NCI-H146 treated with DMSO at 0.1 percent for 48 hours (cell line): Measurements from ENCODE around the gene GPR153.
"Not testable (repeated sequence)": the region's sequence is repeated elsewhere in the genome, so short reads cannot be mapped to it uniquely, and the experiment has no call there.

Source experiments
- DNase-seq: peaks from one replicate; lab custom pipeline; 2025; ENCODE audit not compliant: unreplicated experiment; lab: John Stamatoyannopoulos, UW

Gene GPR153

GRCh38 chr1:6235296-6235677 is 25.6 kb downstream of the GPR153 start:
- DNase-seq, result no peak

GRCh38 chr1:6234502-6235295 is 26.2 kb downstream of the GPR153 start:
- no peak for DNase-seq

GRCh38 chr1:6233376-6233775 is 27.5 kb downstream of the GPR153 start:
- DNase-seq, result no peak

- DNase-seq, result no peak
Observed at GRCh38 chr1:6225651-6226050, 35.2 kb downstream of the GPR153 start.

GRCh38 chr1:6224718-6225117 is 36.2 kb downstream of the GPR153 start:
- no peak for DNase-seq

- DNase-seq, result no peak
Observed at GRCh38 chr1:6223617-6224016, 37.3 kb downstream of the GPR153 start.

GRCh38 chr1:6222636-6223035 is 38.3 kb downstream of the GPR153 start:
- DNase-seq, result no peak

GRCh38 chr1:6221210-6221784 is 39.6 kb downstream of the GPR153 start:
- DNase-seq, result no peak

GRCh38 chr1:6220236-6220635 is 40.7 kb downstream of the GPR153 start:
- no peak for DNase-seq

- not testable (repeated sequence) for DNase-seq
Observed at GRCh38 chr1:6219641-6220040, 41.3 kb downstream of the GPR153 start.

GRCh38 chr1:6218375-6219164 is 42.3 kb downstream of the GPR153 start:
- no peak for DNase-seq

- DNase-seq, result no peak
Observed at GRCh38 chr1:6212193-6212959, 48.5 kb downstream of the GPR153 start.

- no peak for DNase-seq
Observed at GRCh38 chr1:6211731-6212130, 49.2 kb downstream of the GPR153 start.

GRCh38 chr1:6210591-6211355 is 50.1 kb downstream of the GPR153 start:
- DNase-seq, result no peak

GRCh38 chr1:6209661-6210580 is 51.0 kb downstream of the GPR153 start:
- no peak for DNase-seq

GRCh38 chr1:6208723-6209660 is 51.9 kb downstream of the GPR153 start:
- DNase-seq, result no peak

- DNase-seq, result no peak
Observed at GRCh38 chr1:6207921-6208320, 53.0 kb downstream of the GPR153 start.
